ENCODE data around the gene SAA1.

Gene SAA1

DNA sequence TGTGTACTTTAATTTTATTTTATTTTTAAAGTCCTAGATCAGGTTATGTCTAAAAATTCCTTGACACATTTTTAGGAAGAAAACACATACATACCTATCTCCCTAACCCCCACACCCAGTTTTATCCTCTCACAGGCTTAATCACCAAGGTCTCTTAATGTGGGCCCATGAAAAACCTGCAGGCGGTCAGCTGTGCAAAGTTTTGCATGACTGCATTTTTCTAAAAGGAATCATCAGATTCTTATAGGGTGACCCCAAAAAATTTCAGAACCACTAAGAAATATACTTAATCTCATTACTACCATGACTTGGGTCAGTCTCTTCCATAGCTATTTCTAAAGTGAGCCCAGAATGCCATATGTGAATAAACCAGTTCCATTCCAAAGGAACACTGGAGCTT lies 19.8 kb downstream of the SAA1 start:
- no peak for DNase-seq (ENCODE audit: low read depth in 1 of 2, low spot score in 1 of 2)
- Histone ChIP-seq H3K4me3 (replicated peaks; ENCODE audit: insufficient read depth, low read length) (no peak overlapping the region), H3K27ac (replicated peaks) (no peak overlapping the region), H3K27me3 (ENCODE audit: insufficient read depth, poor library complexity, severe bottlenecking) (no peaks in the 10 kb centered on the region)
- no peak for TF ChIP-seq SPI1 (IDR thresholded peaks at IDR 0.05; ENCODE audit: borderline replicate concordance, low read depth)
- TF ChIP-seq GABPA (IDR thresholded peaks at IDR 0.05; ENCODE audit: low read depth), result no peak
- no peak for TF ChIP-seq POLR2AphosphoS5 (IDR thresholded peaks at IDR 0.05; ENCODE audit: low read depth)
- TF ChIP-seq, protein P1, sequence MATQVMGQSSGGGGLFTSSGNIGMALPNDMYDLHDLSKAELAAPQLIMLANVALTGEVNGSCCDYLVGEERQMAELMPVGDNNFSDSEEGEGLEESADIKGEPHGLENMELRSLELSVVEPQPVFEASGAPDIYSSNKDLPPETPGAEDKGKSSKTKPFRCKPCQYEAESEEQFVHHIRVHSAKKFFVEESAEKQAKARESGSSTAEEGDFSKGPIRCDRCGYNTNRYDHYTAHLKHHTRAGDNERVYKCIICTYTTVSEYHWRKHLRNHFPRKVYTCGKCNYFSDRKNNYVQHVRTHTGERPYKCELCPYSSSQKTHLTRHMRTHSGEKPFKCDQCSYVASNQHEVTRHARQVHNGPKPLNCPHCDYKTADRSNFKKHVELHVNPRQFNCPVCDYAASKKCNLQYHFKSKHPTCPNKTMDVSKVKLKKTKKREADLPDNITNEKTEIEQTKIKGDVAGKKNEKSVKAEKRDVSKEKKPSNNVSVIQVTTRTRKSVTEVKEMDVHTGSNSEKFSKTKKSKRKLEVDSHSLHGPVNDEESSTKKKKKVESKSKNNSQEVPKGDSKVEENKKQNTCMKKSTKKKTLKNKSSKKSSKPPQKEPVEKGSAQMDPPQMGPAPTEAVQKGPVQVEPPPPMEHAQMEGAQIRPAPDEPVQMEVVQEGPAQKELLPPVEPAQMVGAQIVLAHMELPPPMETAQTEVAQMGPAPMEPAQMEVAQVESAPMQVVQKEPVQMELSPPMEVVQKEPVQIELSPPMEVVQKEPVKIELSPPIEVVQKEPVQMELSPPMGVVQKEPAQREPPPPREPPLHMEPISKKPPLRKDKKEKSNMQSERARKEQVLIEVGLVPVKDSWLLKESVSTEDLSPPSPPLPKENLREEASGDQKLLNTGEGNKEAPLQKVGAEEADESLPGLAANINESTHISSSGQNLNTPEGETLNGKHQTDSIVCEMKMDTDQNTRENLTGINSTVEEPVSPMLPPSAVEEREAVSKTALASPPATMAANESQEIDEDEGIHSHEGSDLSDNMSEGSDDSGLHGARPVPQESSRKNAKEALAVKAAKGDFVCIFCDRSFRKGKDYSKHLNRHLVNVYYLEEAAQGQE (IDR thresholded peaks at IDR 0.05; ENCODE audit: insufficient replicate concordance, low read depth), result no peak
- TF ChIP-seq, protein P2, sequence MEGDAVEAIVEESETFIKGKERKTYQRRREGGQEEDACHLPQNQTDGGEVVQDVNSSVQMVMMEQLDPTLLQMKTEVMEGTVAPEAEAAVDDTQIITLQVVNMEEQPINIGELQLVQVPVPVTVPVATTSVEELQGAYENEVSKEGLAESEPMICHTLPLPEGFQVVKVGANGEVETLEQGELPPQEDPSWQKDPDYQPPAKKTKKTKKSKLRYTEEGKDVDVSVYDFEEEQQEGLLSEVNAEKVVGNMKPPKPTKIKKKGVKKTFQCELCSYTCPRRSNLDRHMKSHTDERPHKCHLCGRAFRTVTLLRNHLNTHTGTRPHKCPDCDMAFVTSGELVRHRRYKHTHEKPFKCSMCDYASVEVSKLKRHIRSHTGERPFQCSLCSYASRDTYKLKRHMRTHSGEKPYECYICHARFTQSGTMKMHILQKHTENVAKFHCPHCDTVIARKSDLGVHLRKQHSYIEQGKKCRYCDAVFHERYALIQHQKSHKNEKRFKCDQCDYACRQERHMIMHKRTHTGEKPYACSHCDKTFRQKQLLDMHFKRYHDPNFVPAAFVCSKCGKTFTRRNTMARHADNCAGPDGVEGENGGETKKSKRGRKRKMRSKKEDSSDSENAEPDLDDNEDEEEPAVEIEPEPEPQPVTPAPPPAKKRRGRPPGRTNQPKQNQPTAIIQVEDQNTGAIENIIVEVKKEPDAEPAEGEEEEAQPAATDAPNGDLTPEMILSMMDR (IDR thresholded peaks at IDR 0.05; ENCODE audit: insufficient read depth, low read length), result no peak

DNA sequence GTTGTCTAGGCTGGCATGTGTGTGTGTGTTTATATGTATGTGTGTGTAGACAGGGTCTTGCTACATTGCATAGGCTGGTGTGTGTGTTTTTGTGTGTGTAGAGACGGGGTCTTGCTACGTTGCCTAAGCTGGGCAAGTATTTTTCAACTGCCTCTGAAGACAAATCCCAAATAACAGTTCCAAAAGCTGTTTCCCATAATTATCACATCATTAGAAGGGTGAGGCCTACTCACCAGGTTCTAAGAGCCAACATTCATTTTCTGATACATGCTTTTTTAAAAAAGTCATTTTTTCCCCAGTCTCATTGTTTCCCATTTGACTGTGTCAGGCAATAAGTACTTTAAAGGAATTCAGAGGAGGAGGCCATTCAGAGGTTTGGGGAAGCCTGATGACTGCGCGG lies 22.8 kb downstream of the SAA1 start:
- no peak for TF ChIP-seq POLR2AphosphoS5 (IDR thresholded peaks at IDR 0.05; ENCODE audit: low read depth)
- no peak for TF ChIP-seq GABPA (IDR thresholded peaks at IDR 0.05; ENCODE audit: low read depth)
- TF ChIP-seq, protein P2 (IDR thresholded peaks at IDR 0.05; ENCODE audit: insufficient read depth, low read length), result no peak
- TF ChIP-seq, protein P1 (IDR thresholded peaks at IDR 0.05; ENCODE audit: insufficient replicate concordance, low read depth), result no peak
- TF ChIP-seq SPI1 (IDR thresholded peaks at IDR 0.05; ENCODE audit: borderline replicate concordance, low read depth), result no peak
- Histone ChIP-seq H3K27me3 (ENCODE audit: insufficient read depth, poor library complexity, severe bottlenecking) (no peaks in the 10 kb centered on the region), H3K27ac (replicated peaks) (no peak overlapping the region), H3K4me3 (replicated peaks; ENCODE audit: insufficient read depth, low read length) (no peak overlapping the region)
- DNase-seq (ENCODE audit: low read depth in 1 of 2, low spot score in 1 of 2), result no peak

DNA sequence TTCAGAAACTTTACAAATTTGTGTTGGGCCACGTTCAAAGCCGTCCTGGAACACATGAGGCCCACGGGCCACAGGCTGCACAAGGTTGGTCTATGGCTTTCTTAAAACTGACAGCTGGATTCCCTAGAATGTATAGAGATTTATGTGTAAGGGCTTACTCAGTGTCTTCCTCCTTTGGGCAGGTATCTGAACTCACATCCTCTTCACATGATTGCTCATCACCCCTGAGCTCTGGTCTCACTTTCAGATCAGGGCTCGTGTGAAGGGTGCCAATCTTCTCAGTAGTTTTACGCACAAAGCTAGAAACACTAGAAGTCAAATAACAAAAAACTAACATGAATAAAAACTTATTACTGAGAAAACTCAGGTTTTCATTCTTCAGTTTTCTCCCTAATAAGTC lies 28.8 kb downstream of the SAA1 start:
- no peak overlapping the region for H3K4me3 ChIP-seq (replicated peaks; ENCODE audit: insufficient read depth, low read length)
- no peak overlapping the region for H3K27ac ChIP-seq (replicated peaks)
- TF ChIP-seq, protein P1 (IDR thresholded peaks at IDR 0.05; ENCODE audit: insufficient replicate concordance, low read depth), result no peak
- TF ChIP-seq GABPA (IDR thresholded peaks at IDR 0.05; ENCODE audit: low read depth) (no peak), SPI1 (IDR thresholded peaks at IDR 0.05; ENCODE audit: borderline replicate concordance, low read depth) (no peak), POLR2AphosphoS5 (IDR thresholded peaks at IDR 0.05; ENCODE audit: low read depth) (no peak)
- TF ChIP-seq, protein P2 (IDR thresholded peaks at IDR 0.05; ENCODE audit: insufficient read depth, low read length), result no peak
- no peaks in the 10 kb centered on the region for H3K27me3 ChIP-seq (ENCODE audit: insufficient read depth, poor library complexity, severe bottlenecking)
- no peak for DNase-seq (ENCODE audit: low read depth in 1 of 2, low spot score in 1 of 2)
